NT2/D1 (cell line): ENCODE results near the gene AMIGO3.

Experiments
- SUZ12 ChIP-seq: IDR thresholded peaks from 2 replicates; pipeline ENCODE4 v1.6.1; 2011; ENCODE audit not compliant: insufficient read length, insufficient read depth; ENCODE audit errors: extremely low read depth
- YY1 ChIP-seq: IDR thresholded peaks from 2 replicates; pipeline ENCODE4 v1.6.1; 2011; ENCODE audit not compliant: insufficient read length, insufficient read depth

- TF ChIP-seq SUZ12 (no peak), YY1 (no peak)
These were observed 51.6 kb downstream of the AMIGO3 start for GRCh38 chr3:49667701-49668413.
